Duodenal mucosa (tissue), 2 donors: ENCODE data around the gene RRAGD.

Experiments used
- H3K27ac ChIP-seq: one replicate; pipeline ENCODE4 v1.7.0; 2013; ENCODE audit warnings: low read depth, low read length
- H3K27me3 ChIP-seq, 2 donors: one replicate each; pipeline ENCODE4 v1.7.0; 2013; ENCODE audit warnings: low read length in 2 of 2, control low read depth in 1 of 2; ENCODE audit not compliant: insufficient read depth in 2 of 2, control insufficient read depth in 1 of 2
- H3K36me3 ChIP-seq, 2 donors: one replicate each; pipeline ENCODE4 v1.7.0; 2013; ENCODE audit warnings: low read length in 2 of 2, control low read depth in 1 of 2; ENCODE audit not compliant: insufficient read depth in 2 of 2, control insufficient read depth in 1 of 2
- H3K4me1 ChIP-seq, 2 donors: one replicate each; pipeline ENCODE4 v1.7.0; 2013; ENCODE audit warnings: low read length in 2 of 2, control low read depth in 1 of 2; ENCODE audit not compliant: insufficient read depth in 2 of 2, control insufficient read depth in 1 of 2
- H3K4me3 ChIP-seq, 2 donors: one replicate each; pipeline ENCODE4 v1.7.0; 2013; ENCODE audit warnings: low read length in 2 of 2, low read depth in 1 of 2
- H3K9ac ChIP-seq, 2 donors: one replicate each; pipeline ENCODE4 v1.7.0; 2013; ENCODE audit warnings: low read length in 2 of 2, low read depth in 1 of 2
- H3K9me3 ChIP-seq, 2 donors: one replicate each; pipeline ENCODE4 v1.7.0; 2013; ENCODE audit warnings: low read length in 2 of 2, control low read depth in 1 of 2; ENCODE audit not compliant: control insufficient read depth in 1 of 2

The RRAGD gene

GRCh38 chr6:89438248-89438647 lies 26.2 kb upstream of the RRAGD start:
- H3K4me3 ChIP-seq: no peak overlapping the region
- no peak overlapping the region for H3K9ac ChIP-seq
- no peaks in the 10 kb centered on the region for H3K27me3 ChIP-seq
- H3K4me1 ChIP-seq: no peaks in the 10 kb centered on the region
- H3K36me3 ChIP-seq: no peaks in the 10 kb centered on the region
- no peaks in the 10 kb centered on the region for H3K9me3 ChIP-seq
- H3K27ac ChIP-seq: no peak overlapping the region

- no peaks in the 10 kb centered on the region for H3K36me3 ChIP-seq
- H3K27ac ChIP-seq: no peak overlapping the region
- no peaks in the 10 kb centered on the region for H3K27me3 ChIP-seq
- H3K9me3 ChIP-seq: no peaks in the 10 kb centered on the region
- no peak overlapping the region for H3K4me3 ChIP-seq
- no peak overlapping the region for H3K9ac ChIP-seq
- peaks cover 5 to 6% of the 10 kb centered on the region in 2 donors for H3K4me1 ChIP-seq
Measured at GRCh38 chr6:89436226-89436625, 24.2 kb upstream of the RRAGD start.

GRCh38 chr6:89434954-89435353 lies 22.9 kb upstream of the RRAGD start:
- Histone ChIP-seq H3K4me3 (no peak overlapping the region), H3K27ac (no peak overlapping the region), H3K9ac (no peak overlapping the region)

GRCh38 chr6:89434150-89434499 lies 22.1 kb upstream of the RRAGD start:
- Histone ChIP-seq H3K36me3 (no peaks in the 10 kb centered on the region), H3K4me1 (peaks cover 5 to 6% of the 10 kb centered on the region in 2 donors), H3K27me3 (no peaks in the 10 kb centered on the region), H3K4me3 (peak overlapping the region; percentile 65 to 69), H3K27ac (no peak overlapping the region), H3K9me3 (no peaks in the 10 kb centered on the region), H3K9ac (peak overlapping the region; percentile 32 to 42)

More at GRCh38 chr6:89434954-89435353, 22.9 kb upstream of the RRAGD start:
- Histone ChIP-seq H3K27me3 (no peaks in the 10 kb centered on the region), H3K9me3 (no peaks in the 10 kb centered on the region), H3K36me3 (no peaks in the 10 kb centered on the region), H3K4me1 (peaks cover 5 to 6% of the 10 kb centered on the region in 2 donors)

- Histone ChIP-seq H3K9ac (peak overlapping the region; percentile 32 to 42), H3K4me3 (peak overlapping the region; percentile 65 to 69), H3K27ac (no peak overlapping the region), H3K4me1 (peaks cover 5 to 6% of the 10 kb centered on the region in 2 donors), H3K9me3 (no peaks in the 10 kb centered on the region), H3K27me3 (no peaks in the 10 kb centered on the region), H3K36me3 (no peaks in the 10 kb centered on the region)
Measured at GRCh38 chr6:89433252-89434149, 21.4 kb upstream of the RRAGD start.

- Histone ChIP-seq H3K27me3 (no peaks in the 10 kb centered on the region), H3K27ac (no peak within 1 kb of the TSS), H3K36me3 (no peaks in the 10 kb centered on the region), H3K9ac (peak within 1 kb of the TSS; percentile 32 to 42), H3K4me3 (peak within 1 kb of the TSS; percentile 65 to 69), H3K9me3 (no peaks in the 10 kb centered on the region), H3K4me1 (peaks cover 5 to 6% of the 10 kb centered on the region in 2 donors)
Measured at GRCh38 chr6:89432875-89433251, 20.8 kb upstream of the RRAGD start, which contains the start of gene ANKRD6. Gene ANKRD6, plus strand, starts transcription at chr6:89433152. Its CDS starts 133,825 bp downstream, at chr6:89566977.

GRCh38 chr6:89430201-89430962 lies 18.3 kb upstream of the RRAGD start:
- H3K4me1 ChIP-seq: peaks cover 5 to 6% of the 10 kb centered on the region in 2 donors
- H3K27me3 ChIP-seq: no peaks in the 10 kb centered on the region
- H3K9ac ChIP-seq: no peak overlapping the region
- no peaks in the 10 kb centered on the region for H3K36me3 ChIP-seq
- H3K9me3 ChIP-seq: no peaks in the 10 kb centered on the region
- no peak overlapping the region for H3K27ac ChIP-seq
- no peak overlapping the region for H3K4me3 ChIP-seq

- Histone ChIP-seq H3K27ac (no peak overlapping the region), H3K4me3 (no peak overlapping the region), H3K27me3 (peaks cover 5 to 17% of the 10 kb centered on the region in 2 donors), H3K9ac (no peak overlapping the region), H3K36me3 (no peaks in the 10 kb centered on the region), H3K4me1 (peaks cover 0 to 12% of the 10 kb centered on the region in 2 donors), H3K9me3 (no peaks in the 10 kb centered on the region)
Measured at GRCh38 chr6:89416796-89417195, 4.7 kb upstream of the RRAGD start.

- no peak overlapping the region for H3K9ac ChIP-seq
- H3K36me3 ChIP-seq: no peaks in the 10 kb centered on the region
- no peaks in the 10 kb centered on the region for H3K9me3 ChIP-seq
- no peak overlapping the region for H3K27ac ChIP-seq
- no peak overlapping the region for H3K4me3 ChIP-seq
- H3K4me1 ChIP-seq: peaks cover 0 to 18% of the 10 kb centered on the region in 2 donors
- H3K27me3 ChIP-seq: peaks cover 5 to 26% of the 10 kb centered on the region in 2 donors
Measured at GRCh38 chr6:89415185-89415584, 3.1 kb upstream of the RRAGD start.

GRCh38 chr6:89414215-89414614 lies 2.1 kb upstream of the RRAGD start:
- H3K4me1 ChIP-seq: peaks cover 0 to 18% of the 10 kb centered on the region in 2 donors
- no peaks in the 10 kb centered on the region for H3K9me3 ChIP-seq
- H3K36me3 ChIP-seq: no peaks in the 10 kb centered on the region
- no peak overlapping the region for H3K4me3 ChIP-seq
- H3K27ac ChIP-seq: no peak overlapping the region
- H3K27me3 ChIP-seq: peaks cover 9 to 29% of the 10 kb centered on the region in 2 donors
- no peak overlapping the region for H3K9ac ChIP-seq
